RPMI7951 (cell line): ENCODE data around the gene MED1. TPM values are rescaled to one million over a fixed set of nuclear protein-coding genes. Genes with fewer than 3 reads are reported as not detected.
"Not testable (repeated sequence)": the region's sequence is repeated elsewhere in the genome, so short reads cannot be mapped to it uniquely, and the experiment has no call there.

Source experiments
- DNase-seq: peaks from one replicate; pipeline ENCODE4 v3.0.0-alpha.2; 2012; ENCODE audit warnings: low read depth
- total RNA-seq: library from RNA; depleted of rRNA; stranded (reverse); fragments of >200 nt; shearing (Covaris generic); gene quantifications from 2 replicates; pipeline ENCODE4 v1.2.3, GENCODE V29; 2014

Gene MED1
- total RNA-seq, 1 experiment from 2014 or later = 20.9 TPM

DNA sequence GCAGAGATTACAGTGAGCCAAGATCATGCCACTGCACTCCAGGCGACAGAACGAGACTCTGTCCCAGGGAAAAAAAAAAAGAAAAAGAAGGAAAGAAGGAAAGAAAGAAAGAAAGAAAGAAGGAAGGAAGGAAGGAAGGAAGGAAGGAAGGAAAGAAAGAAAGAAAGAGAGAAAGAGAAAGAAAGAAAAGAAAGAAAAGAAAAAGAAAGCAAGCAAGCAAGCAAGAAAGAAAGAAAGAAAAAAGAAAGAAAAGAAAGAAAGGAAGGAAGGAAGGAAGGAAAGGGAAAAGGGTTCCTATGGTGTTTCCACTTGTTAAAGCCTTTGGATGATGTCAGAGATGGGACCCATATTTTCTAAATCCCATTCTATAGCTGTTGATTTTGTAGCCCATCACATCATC is 11.2 kb downstream of the MED1 start:
- DNase-seq = not testable (repeated sequence)

DNA sequence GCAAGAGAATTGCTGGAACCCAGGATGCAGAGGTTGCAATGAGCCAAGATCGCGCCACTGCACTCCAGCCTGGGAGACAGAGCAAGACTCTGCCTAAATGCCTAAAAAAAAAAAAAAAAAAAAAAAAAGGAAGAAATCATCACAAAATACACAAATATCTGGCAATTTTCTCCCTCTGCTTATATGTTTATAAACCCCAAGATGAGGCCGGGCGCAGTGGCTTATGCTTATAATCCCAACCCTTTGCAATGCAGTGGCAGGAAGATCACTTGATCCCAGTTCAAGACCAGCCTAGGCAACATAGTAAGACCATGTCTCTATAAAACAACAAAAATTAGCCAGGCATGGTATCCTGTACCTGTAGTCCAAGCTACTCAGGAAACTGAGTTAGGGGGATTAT is 21.5 kb downstream of the MED1 start:
- DNase-seq = no peak

DNA sequence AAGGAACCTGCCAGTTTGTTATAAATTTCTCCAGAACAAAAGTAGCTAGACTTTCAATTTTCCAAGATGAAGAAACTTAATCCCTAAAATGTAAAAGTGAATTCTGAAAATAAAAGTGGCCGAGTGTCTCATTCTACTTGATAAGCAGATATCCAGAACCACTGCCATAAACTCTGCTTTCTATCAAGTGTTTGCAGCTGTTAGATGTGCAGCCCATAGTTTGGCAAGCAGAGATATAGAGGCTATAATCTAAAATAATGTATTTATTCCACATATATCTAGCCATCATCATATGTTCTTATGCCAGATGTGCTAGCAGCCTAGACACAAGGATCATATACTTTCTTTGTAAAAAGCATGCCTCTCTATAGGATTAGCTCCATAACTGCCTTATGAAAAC is 34.9 kb downstream of the MED1 start:
- no peak for DNase-seq

DNA sequence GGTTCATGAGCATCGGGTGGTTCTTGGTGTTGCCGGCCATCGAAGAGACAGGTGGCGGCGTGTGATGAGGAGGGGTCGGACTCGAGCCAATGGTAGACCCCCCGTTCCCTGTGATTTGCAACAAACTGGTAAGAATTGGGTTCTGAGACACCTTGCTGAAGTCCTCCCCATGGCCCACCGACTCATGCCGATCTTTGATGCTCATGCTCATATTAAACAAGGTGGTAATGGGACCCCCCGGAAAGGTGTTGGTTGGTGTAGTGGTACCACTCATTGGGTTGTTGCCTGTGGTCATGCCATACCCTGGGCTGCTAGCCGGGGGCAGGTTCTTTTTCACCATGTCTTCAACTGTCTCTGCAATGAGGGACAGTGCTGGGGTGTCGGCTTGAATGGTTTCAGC is 40.8 kb downstream of the MED1 start:
- no peak for DNase-seq

DNA sequence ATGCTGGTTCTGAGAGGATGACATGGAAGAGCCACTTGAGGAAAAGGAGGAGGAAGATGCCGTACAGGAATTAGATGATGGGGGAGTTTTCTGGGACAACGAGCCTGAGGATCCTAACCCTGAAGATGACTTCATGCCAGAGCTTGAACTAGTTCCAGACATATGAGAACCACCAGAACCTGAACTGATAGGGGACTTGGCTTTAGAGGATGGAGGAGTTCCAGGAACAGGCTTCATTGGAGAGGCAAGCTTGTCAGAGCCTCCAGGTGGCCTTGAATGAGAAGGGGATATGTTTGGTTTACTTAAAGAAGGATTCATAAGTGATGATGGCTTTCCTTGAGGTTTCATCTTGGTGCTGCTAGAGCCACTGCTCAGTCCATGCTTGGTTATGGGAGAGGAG is 42.7 kb downstream of the MED1 start:
- DNase-seq = no peak

DNA sequence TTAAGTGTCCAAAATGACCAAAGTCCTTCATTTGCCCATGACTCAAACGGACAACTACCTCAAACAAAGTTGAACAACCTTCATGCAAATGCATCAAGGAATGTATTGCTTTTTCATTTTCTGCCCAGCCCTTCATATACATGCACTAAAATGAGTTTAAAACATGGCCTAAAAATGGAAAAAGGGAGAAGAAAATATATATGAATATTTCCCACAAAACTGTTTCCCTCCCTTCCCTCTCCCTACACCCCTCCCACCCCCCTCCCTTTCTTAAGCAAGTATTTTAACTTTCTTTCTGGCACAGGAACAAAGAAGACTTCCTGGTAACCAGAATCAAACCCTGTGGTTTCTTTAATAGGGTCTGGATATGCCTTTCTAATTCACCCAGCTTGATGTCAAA is 44.1 kb downstream of the MED1 start:
- no peak for DNase-seq

DNA sequence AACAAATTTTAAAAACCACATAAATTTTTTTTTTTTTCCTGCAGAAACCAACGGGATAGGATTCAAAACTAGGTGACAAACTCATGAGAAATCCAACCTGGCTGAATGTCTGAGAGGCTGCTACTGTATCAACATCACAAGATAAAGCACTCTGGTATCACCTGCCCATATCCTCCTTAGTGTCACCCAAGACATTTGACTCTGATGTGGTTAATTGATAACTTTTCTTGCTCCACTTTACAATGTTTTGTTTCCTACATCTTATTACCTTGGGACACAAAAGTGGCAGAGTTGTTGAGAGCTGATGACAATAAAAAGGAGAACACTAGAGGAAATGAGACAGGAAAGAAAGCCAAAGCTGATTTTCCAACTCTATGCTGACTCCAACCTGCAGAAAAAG is 45.6 kb downstream of the MED1 start:
- DNase-seq = no peak

DNA sequence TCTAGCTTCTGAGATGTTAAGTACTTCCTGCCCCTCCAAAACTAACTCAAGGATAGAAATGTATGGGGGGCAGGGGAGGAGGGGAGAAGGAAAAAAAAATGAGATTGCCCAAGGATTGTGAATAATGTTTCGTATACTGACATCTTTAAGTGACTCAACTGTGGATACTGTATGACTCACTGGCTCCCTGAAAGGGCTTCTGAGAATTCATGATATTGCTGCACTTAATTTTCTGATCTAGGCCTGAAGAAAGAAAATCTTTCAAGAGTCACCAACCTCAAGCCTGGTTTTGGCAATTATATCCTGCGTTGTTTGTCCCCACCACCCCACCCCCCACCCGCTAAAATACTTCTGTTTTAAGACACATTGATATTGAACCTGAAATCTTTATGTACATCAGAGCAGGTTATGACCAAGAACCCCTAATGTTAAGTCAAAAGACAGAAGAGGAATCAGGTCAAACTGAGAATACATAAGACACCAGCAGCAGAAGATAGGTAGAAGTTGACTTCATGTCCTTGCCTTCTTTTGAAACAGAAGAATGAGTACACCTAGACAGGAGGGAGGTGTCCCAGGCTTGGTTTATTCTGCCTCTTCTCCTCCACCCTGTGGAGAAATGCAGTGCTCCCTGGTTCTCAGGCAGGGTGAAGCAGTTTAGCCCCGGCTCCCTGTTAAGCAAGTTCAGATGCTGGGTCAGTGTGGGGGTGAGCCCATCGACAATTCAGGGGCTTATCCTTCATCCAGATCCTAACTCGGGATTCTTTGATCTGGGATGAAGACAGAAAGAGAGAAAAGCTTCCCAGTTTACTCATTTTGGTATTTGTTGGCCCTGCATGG is 46.3 kb downstream of the MED1 start:
- peak; percentile 72 for DNase-seq

DNA sequence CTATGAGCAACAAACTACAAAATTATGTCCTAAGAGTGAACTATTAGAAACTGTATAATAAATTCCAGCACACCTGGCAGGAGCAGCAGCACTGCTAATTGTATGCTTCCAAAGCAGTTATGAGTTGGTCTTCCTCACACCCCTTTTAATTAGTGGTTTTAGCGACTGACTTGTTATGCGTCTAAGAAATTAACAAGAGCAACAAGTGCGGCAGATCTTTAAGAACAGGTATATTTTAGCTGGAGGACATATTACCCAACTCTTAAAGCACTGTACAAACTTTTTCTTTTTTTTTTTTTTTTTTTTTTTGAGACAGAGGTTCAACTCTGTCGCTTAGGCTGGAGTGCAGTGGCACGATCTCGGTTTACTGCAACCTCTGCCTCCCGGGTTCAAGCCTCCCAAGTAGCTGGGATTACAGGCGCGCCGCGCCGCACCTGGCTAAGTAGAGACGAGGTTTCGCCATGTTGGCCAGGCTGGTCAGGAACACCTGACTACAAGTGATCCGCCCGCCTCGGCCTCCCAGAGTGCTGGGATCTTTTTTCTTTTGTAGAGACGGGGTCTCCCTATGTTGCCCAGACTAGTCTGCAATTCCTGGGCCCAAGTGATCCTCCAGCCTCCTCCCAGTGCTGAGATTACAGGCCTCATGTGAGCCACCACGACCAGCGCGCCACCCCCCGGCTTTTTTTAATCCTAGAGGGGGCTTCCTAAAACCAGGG is 48.0 kb downstream of the MED1 start:
- no peak for DNase-seq

DNA sequence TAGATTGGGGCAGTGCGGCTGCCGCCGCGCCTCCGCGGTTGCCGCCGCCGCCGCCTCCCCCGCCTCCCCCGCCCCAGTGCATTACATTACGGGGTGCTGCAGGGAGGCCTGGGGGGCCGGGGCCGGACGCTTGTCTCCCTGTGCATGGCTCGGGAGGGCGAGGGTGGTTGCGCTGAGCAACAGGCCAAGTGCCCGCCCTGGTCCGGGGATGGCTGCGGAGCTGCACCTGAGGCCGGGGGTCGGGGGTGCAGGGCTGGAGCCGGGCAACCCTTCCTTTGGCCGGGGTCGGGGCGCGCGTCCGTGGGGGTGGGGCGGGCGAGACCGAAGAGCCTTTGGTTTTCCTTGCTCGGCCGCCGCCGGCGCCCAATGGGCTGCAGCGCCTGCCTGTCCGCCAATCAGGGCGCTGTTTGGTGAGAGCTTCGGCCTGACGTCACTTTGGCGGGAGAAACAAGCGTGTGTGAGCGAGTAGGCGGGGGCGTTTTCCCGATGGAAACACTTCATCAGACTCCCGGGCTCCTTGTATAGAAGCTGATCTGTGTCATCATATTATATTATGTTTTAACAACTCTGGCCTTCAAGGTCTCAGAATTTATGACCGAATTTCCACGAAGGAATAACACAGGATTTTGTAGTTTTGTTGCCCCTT is 48.7 kb downstream of the MED1 start:
- DNase-seq = peak; percentile 92

DNA sequence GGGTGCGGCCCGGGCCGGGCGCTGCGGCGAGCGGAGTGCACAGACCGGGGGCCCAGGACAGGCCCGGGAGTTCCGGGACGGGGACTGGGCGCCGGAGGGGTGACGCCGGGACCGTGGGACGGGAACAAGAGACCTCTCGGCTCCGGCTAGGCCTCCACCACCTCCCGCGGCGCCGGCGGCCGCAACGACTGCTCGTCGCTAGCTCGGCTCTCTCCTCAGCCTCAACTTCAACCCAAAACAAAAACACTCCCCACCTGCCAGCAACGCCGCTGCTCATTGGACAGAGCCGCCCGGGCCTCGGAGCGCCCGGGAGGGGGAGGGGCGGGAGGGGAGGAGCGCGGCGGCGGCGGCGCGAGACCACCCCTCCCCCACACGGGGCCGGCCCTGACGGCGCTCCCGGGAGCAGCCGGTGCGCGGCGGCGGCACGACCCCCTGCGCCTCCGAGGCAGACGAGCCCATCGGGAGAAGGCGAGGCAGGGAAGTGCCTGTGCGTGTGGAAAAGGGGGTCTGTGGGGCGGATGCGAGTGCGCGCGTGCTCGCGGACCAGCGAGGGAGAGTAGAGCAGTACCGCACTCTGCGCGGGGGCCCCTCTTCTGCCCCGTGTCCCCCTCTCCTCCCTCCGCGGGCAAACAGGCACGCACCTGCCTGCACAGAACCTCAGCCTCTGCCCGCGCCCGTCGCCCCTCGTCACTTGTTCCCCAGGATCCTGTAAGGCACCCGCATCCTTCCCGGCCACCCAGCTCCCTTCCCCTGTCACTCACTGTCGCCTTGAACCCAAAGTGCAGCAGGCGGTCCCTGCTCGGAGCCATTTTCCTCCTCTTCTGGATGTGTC is 49.4 kb downstream of the MED1 start, which contains the start of gene FBXL20:
FBXL20 (minus strand) TSS at position 215 of the 832 bp plus-strand sequence. CDS start 224 bp downstream, outside the sequence.
- DNase-seq = peak; percentile 83

DNA sequence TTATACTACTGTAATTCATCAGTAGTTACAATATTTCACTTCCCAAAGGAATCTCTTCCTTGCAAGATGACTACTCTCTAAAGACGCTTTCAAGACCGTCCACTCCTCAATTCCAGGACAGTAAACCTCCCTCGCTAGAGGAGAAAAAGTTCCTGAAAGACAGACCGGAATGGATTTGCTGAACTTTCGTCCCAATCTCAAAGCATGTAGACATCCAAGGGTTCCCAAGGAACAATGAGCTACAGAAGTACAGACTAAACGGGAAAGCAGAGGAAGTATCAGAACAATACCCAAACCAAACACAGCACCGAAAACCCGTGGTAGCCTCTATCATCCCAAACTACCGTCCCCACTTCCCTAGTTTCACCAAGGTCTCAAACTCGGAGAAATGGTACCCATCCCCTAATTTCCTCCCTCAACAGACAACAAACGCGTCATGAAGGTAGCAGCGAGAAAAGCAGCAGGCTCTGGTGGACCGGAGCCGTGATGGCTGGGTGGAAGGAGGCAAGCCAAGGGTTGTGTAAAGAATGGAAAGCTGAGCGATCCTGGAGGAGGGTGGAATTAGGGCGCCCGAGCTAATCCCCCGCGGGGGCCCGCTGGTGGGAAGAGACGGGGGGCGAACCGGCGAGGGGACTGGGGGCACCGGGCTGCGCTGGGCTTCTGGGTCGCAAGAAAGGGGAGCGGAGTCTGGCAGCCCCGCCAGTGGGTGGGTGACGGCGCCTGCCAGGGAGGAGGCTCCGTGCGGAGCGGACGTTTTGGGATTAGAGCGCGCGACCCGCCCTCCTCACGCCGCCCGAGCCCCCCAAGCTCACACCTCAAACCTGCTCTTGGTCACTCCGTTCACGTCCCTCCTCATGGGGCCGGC is 50.3 kb downstream of the MED1 start:
- no peak for DNase-seq

DNA sequence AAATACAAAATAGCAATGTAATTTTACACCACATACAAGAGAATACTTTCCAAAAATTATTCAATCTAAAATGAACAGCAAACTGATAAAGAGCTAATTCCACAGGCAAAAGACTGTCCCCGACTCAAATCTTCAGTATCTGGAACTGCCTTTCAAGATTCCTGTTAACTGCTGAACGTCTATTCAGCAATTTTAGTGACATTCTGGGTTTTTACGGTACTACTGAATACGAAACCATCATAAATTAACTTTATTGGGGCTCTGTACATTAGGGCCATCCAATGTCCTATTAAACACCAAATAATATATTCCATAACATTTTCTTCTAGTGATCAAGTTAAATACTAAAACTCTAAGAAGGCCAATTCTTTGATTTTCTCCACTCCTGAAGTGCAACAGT is 51.3 kb downstream of the MED1 start:
- DNase-seq = no peak

DNA sequence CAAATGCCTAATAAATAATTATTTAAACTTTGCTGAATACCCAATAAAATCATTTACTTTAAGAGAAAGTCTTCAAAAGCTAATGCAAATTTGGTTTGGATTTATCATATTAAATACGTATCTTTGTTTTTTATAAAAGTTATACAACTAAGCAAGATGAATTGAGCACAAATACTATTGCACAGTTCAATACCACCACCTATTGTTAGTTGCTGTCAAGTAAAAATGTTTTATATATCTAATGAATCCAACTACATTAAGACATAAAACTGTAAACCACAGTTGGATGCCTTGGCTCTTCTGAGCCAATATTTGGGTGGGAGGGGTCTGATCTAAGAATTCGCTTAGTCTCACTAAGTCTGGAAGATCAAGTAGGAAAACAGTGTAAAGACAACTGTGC is 57.3 kb downstream of the MED1 start:
- no peak for DNase-seq

DNA sequence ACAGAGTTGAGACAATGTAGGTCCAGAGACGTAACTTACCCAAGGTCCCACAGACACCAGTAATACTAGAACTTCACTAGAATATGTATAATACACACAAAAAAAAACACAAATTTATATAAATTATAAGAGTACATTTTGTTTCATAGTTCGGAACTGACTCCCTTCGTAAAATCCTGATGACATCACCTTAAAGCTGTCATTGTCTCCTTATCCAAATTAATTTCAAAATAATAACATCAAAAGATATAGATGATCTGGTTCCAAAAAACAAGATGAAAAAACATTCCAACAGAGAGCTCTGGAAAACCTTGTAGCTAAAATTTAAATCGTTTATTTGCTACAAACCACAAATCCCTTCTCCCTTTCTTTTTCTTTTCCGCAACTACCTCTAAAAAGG is 59.6 kb downstream of the MED1 start:
- no peak for DNase-seq

DNA sequence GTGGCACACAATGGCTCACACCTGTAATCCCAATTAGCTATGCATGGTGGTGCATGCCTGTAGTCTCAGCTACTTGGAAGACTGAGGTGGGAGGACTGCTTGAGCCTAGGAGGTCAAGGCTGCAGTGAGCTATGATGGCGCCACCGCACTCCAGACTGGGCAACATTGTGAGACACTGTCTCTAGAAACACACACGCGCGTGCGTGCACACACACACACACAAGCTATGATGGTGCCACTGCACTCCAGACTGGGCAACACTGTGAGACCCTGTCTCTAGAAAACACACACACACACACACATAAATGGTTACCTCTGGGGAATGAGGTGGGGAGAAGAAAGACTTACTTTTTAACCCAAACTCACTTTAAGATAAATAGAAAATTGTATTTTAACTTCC is 66.0 kb downstream of the MED1 start:
- no peak for DNase-seq

DNA sequence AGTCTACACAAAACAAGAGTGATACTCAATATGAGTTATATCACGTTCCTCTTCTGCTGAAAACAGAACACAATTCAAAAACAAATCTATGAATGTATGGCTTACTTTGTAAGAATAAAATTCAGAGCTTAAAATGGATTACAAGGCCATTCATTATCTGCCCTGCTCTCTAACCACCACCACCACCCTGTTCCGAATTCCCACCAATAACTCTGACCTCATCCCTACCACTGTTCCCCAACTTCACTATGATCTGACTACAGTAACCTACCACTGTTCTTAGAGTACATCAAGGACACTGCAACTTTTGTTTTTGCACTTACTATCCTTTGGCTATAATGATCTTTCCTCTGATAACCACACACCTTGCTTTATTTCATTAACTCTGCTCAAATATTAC is 70.9 kb downstream of the MED1 start:
- DNase-seq = no peak

DNA sequence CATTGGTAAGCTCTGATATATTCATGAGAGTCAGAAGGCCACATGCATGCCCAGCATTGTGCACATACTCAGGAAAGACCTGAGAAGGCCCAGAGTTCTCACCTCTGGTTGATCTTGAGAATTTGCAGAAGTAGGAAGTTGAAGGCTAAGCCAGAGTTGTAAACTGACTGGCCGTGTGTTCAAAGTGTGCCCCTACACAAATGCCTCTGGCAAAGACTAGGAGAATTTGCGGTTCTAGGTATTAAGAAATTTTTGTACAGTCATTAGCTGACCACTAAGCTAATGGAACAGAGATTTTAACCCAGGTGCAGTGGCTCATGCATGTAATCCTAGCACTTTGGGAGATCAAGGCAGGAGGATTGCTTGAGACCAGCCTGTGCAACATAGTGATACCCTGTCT is 74.6 kb downstream of the MED1 start:
- DNase-seq = no peak

DNA sequence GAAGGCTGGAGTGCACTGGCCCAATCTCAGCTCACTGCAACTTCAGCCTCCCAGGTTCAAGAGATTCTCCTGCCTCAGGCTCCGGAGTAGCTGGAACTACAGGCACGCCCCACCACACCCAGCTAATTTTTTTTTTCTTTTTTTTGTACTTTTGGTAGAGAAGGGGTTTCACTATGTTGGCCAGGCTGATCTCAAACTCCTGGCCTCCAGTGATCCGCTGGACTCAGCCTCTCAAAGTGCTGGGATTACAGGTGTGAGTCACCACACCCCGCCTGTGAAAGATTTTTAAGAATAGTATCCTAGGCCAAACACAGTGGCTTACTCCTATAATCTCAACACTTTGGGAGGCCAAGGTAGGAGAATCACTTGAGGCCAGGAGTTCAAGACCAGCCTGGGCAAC is 83.3 kb downstream of the MED1 start:
- DNase-seq = not testable (repeated sequence)

DNA sequence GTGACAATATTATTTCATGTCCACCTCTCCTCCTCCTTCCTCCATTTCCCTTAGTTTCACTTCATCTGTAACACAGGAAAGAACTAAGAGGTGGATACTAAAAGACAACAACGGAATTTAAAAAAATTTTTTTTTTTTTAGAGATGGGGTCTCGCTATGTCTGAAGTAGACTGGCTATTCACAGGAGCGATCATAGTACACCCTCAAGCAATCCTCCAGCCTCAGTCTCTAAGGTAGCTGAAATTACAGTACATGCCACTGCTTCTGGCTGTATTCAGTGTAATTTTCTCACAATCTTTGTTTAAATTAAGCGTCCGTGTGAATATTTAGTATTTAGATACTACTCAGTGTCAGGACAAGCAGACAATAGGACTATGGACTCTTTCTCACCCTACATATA is 85.2 kb downstream of the MED1 start:
- no peak for DNase-seq

DNA sequence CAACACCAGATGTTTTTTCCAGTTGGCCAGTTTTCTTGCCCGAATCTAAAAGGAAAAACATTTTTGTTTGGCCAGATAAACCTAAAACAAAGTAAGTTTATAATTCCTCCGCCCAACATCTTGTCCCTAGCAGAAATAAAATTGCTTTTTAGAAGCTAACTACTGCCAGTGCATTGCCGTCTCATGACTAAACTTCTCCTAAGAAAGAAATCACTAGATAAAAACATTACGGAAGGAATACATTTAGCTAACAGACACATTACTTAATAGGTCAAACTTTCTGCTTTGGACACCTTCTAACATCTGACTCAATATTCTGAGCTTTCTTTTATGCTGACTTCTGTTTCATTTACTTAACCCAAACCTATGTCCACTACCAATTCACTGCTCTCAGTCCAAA is 85.8 kb downstream of the MED1 start:
- DNase-seq = no peak
